NT2/D1 (cell line): ENCODE data around the gene RNF44.
A peak's percentile ranks its signal among the peaks of the same experiment; 100 is the strongest.

Experiments
- DNase-seq: peaks from one replicate; pipeline ENCODE4 v3.0.0-alpha.2; 2011; ENCODE audit warnings: low read depth, low spot score
- H3K27me3 ChIP-seq: 2 replicates; pipeline ENCODE4 v1.6.0; 2011; ENCODE audit warnings: mild to moderate bottlenecking; ENCODE audit not compliant: insufficient read length, insufficient read depth
- H3K36me3 ChIP-seq: 2 replicates; pipeline ENCODE4 v1.6.1; 2011; ENCODE audit warnings: mild to moderate bottlenecking, low read length, mixed read lengths; ENCODE audit not compliant: insufficient read depth, insufficient read length
- H3K4me1 ChIP-seq: 2 replicates; pipeline ENCODE4 v1.5.1; 2011; ENCODE audit not compliant: insufficient read depth, insufficient read length
- H3K4me3 ChIP-seq: 2 replicates; pipeline ENCODE4 v1.5.1; 2011; ENCODE audit warnings: low read depth; ENCODE audit not compliant: insufficient read length
- H3K9ac ChIP-seq: 2 replicates; pipeline ENCODE4 v1.6.0; 2011; ENCODE audit warnings: low read depth; ENCODE audit not compliant: insufficient read length
- H3K9me3 ChIP-seq: 2 replicates; pipeline ENCODE4 v1.5.1; 2011; ENCODE audit warnings: mild to moderate bottlenecking, low read length; ENCODE audit not compliant: insufficient read depth
- SUZ12 ChIP-seq: IDR thresholded peaks from 2 replicates; pipeline ENCODE4 v1.6.1; 2011; ENCODE audit not compliant: insufficient read length, insufficient read depth; ENCODE audit errors: extremely low read depth
- YY1 ChIP-seq: IDR thresholded peaks from 2 replicates; pipeline ENCODE4 v1.6.1; 2011; ENCODE audit not compliant: insufficient read length, insufficient read depth
- ZNF274 ChIP-seq: IDR thresholded peaks from 2 replicates; pipeline ENCODE4 v1.6.1; 2011; ENCODE audit warnings: mild to moderate bottlenecking, low read depth, low read length

Gene RNF44

GRCh38 chr5:176542135-176542595, 5.0 kb upstream of the RNF44 start:
- no peak for TF ChIP-seq SUZ12
- TF ChIP-seq ZNF274, result no peak
- TF ChIP-seq YY1, result no peak

GRCh38 chr5:176541338-176542134, 4.3 kb upstream of the RNF44 start:
- peak; percentile 51 for DNase-seq
- no peaks in the 10 kb centered on the region for H3K27me3 ChIP-seq
- H3K36me3 ChIP-seq, result no peaks in the 10 kb centered on the region
- H3K4me3 ChIP-seq, result peak overlapping the region; percentile 72
- H3K9me3 ChIP-seq, result no peaks in the 10 kb centered on the region
- peak overlapping the region; percentile 59 for H3K9ac ChIP-seq
- TF ChIP-seq YY1 (no peak), SUZ12 (no peak), ZNF274 (no peak)
- peaks cover 15% of the 10 kb centered on the region for H3K4me1 ChIP-seq

More at GRCh38 chr5:176542135-176542595, 5.0 kb upstream of the RNF44 start:
- no peak for DNase-seq
- H3K36me3 ChIP-seq, result no peaks in the 10 kb centered on the region
- peak overlapping the region; percentile 72 for H3K4me3 ChIP-seq
- no peaks in the 10 kb centered on the region for H3K9me3 ChIP-seq
- no peaks in the 10 kb centered on the region for H3K27me3 ChIP-seq
- H3K9ac ChIP-seq, result peak overlapping the region; percentile 90
- peaks cover 15% of the 10 kb centered on the region for H3K4me1 ChIP-seq

GRCh38 chr5:176540956-176541337, 3.7 kb upstream of the RNF44 start:
- Histone ChIP-seq H3K4me1 (peaks cover 15% of the 10 kb centered on the region), H3K9me3 (no peaks in the 10 kb centered on the region), H3K4me3 (no peak overlapping the region), H3K27me3 (no peaks in the 10 kb centered on the region), H3K9ac (peak overlapping the region; percentile 57), H3K36me3 (no peaks in the 10 kb centered on the region)
- DNase-seq, result no peak
- no peak for TF ChIP-seq SUZ12
- TF ChIP-seq ZNF274, result no peak
- no peak for TF ChIP-seq YY1

- Histone ChIP-seq H3K9me3 (no peaks in the 10 kb centered on the region), H3K9ac (peak overlapping the region; percentile 50), H3K27me3 (no peaks in the 10 kb centered on the region), H3K4me3 (no peak overlapping the region), H3K4me1 (peaks cover 14% of the 10 kb centered on the region), H3K36me3 (peaks cover under 1% of the 10 kb centered on the region)
- no peak for DNase-seq
- TF ChIP-seq SUZ12, result no peak
- TF ChIP-seq YY1, result no peak
- TF ChIP-seq ZNF274, result no peak
These were observed 3.3 kb upstream of the RNF44 start for GRCh38 chr5:176540476-176540899.

GRCh38 chr5:176538989-176539384, 1.8 kb upstream of the RNF44 start:
- no peak for DNase-seq
- Histone ChIP-seq H3K4me1 (peaks cover 17% of the 10 kb centered on the region), H3K36me3 (peaks cover 15% of the 10 kb centered on the region), H3K9ac (no peak overlapping the region), H3K4me3 (no peak overlapping the region), H3K9me3 (no peaks in the 10 kb centered on the region), H3K27me3 (no peaks in the 10 kb centered on the region)
- TF ChIP-seq SUZ12, result no peak
- no peak for TF ChIP-seq ZNF274
- no peak for TF ChIP-seq YY1

GRCh38 chr5:176538230-176538988, 1.2 kb upstream of the RNF44 start:
- Histone ChIP-seq H3K4me3 (peak overlapping the region; percentile 18), H3K36me3 (peaks cover 16% of the 10 kb centered on the region), H3K9ac (peak overlapping the region; percentile 57), H3K9me3 (no peaks in the 10 kb centered on the region), H3K4me1 (peaks cover 20% of the 10 kb centered on the region), H3K27me3 (no peaks in the 10 kb centered on the region)
- no peak for DNase-seq
- no peak for TF ChIP-seq ZNF274

- no peaks in the 10 kb centered on the region for H3K27me3 ChIP-seq
- H3K9me3 ChIP-seq, result no peaks in the 10 kb centered on the region
- peak overlapping the region; percentile 89 for H3K4me3 ChIP-seq
- DNase-seq, result peak; percentile 94
- peak overlapping the region; percentile 73 for H3K9ac ChIP-seq
- peaks cover 20% of the 10 kb centered on the region for H3K4me1 ChIP-seq
- TF ChIP-seq YY1 (no peak), SUZ12 (no peak), ZNF274 (no peak)
- H3K36me3 ChIP-seq, result peaks cover 16% of the 10 kb centered on the region
These were observed 490 bp upstream of the RNF44 start for GRCh38 chr5:176537554-176538229.
